Measurements from ENCODE around the gene UBAP1L.

- no peak for TF ChIP-seq RCOR1 (IDR thresholded peaks at IDR 0.05; ENCODE audit: insufficient replicate concordance, low read length)
- TF ChIP-seq CTCF (conservative IDR thresholded peaks at IDR 0.05; ENCODE audit: low read depth, low read length), result no peak
- no peak for TF ChIP-seq POLR2A (IDR thresholded peaks at IDR 0.05; ENCODE audit: low read depth, low read length)
- TF ChIP-seq MAZ (IDR thresholded peaks at IDR 0.05; ENCODE audit: borderline replicate concordance, low read depth, low read length), result no peak
- TF ChIP-seq CHD1 (IDR thresholded peaks at IDR 0.05; ENCODE audit: low read depth, low read length), result no peak
- no peak for TF ChIP-seq CEBPB (IDR thresholded peaks at IDR 0.05; ENCODE audit: low read depth, low read length)
- TF ChIP-seq RAD21 (IDR thresholded peaks at IDR 0.05; ENCODE audit: low read length), result no peak
- no peak for TF ChIP-seq MXI1 (IDR thresholded peaks at IDR 0.05; ENCODE audit: borderline replicate concordance, low read depth, low read length)
- no peak for TF ChIP-seq ELK1 (IDR thresholded peaks at IDR 0.05; ENCODE audit: borderline replicate concordance, low read depth, low read length)
- no peak for TF ChIP-seq RFX5 (IDR thresholded peaks at IDR 0.05; ENCODE audit: low read depth, low read length)
- no peak for TF ChIP-seq NFE2L2 (IDR thresholded peaks at IDR 0.05; ENCODE audit: low read depth, low read length)
- TF ChIP-seq SMC3 (IDR thresholded peaks at IDR 0.05; ENCODE audit: low read depth, low read length), result no peak
- no peak for TF ChIP-seq BHLHE40 (IDR thresholded peaks at IDR 0.05; ENCODE audit: low read depth, low read length)
Measured at GRCh38 chr15:65057549-65057940, 57.5 kb downstream of the UBAP1L start.
